KG1 (cell line): ENCODE results near the gene MROH8.
"Not testable (repeated sequence)": the region's sequence is repeated elsewhere in the genome, so short reads cannot be mapped to it uniquely, and the experiment has no call there.

ENCODE experiments used
- DNase-seq: peaks from one replicate; lab custom pipeline; 2025; lab: John Stamatoyannopoulos, UW

Gene MROH8

GRCh38 chr20:37154684-37155298, 24.6 kb downstream of the MROH8 start:
- no peak for DNase-seq

GRCh38 chr20:37152284-37152683, 27.1 kb downstream of the MROH8 start:
- DNase-seq: no peak

GRCh38 chr20:37151529-37151928, 27.8 kb downstream of the MROH8 start:
- DNase-seq: no peak

GRCh38 chr20:37150864-37151263, 28.5 kb downstream of the MROH8 start:
- DNase-seq: not testable (repeated sequence)

- no peak for DNase-seq
Observed at GRCh38 chr20:37147250-37147649, 32.1 kb downstream of the MROH8 start.

- no peak for DNase-seq
Observed at GRCh38 chr20:37144856-37145404, 34.4 kb downstream of the MROH8 start.

- DNase-seq: no peak
Observed at GRCh38 chr20:37142708-37143107, 36.6 kb downstream of the MROH8 start.

GRCh38 chr20:37137547-37137946, 41.8 kb downstream of the MROH8 start:
- DNase-seq: no peak

GRCh38 chr20:37133952-37134351, 45.4 kb downstream of the MROH8 start:
- DNase-seq: no peak

- DNase-seq: no peak
Observed at GRCh38 chr20:37131486-37131885, 47.9 kb downstream of the MROH8 start.

GRCh38 chr20:37128803-37129202, 50.5 kb downstream of the MROH8 start:
- DNase-seq: no peak

GRCh38 chr20:37126290-37126689, 53.1 kb downstream of the MROH8 start:
- DNase-seq: not testable (repeated sequence)

GRCh38 chr20:37123441-37123840, 55.9 kb downstream of the MROH8 start:
- no peak for DNase-seq

GRCh38 chr20:37120497-37120896, 58.9 kb downstream of the MROH8 start:
- DNase-seq: no peak

- no peak for DNase-seq
Observed at GRCh38 chr20:37119356-37120036, 59.9 kb downstream of the MROH8 start.

GRCh38 chr20:37114012-37114411, 65.3 kb downstream of the MROH8 start:
- DNase-seq: no peak

GRCh38 chr20:37111926-37112455, 67.4 kb downstream of the MROH8 start:
- DNase-seq: no peak

GRCh38 chr20:37108676-37109075, 70.7 kb downstream of the MROH8 start:
- DNase-seq: no peak

GRCh38 chr20:37102571-37102970, 76.8 kb downstream of the MROH8 start:
- DNase-seq: no peak

GRCh38 chr20:37096415-37097041, 82.8 kb downstream of the MROH8 start:
- DNase-seq: no peak

GRCh38 chr20:37095599-37096414, 83.5 kb downstream of the MROH8 start, which contains the start of gene RBL1:
Gene RBL1 (minus strand): TSS chr20:37095997. CDS start chr20:37095928, 69 bp downstream.
- peak; percentile 84 for DNase-seq

GRCh38 chr20:37095108-37095598, 84.2 kb downstream of the MROH8 start:
- no peak for DNase-seq
